Stimulated activated CD8-positive, alpha-beta memory T cell treated with anti-CD3 and anti-CD28 coated beads, Interleukin-15, amount 100 ng/mL, for 24 hours (primary cell): ENCODE measurements around the gene RPRD1A.
"Not testable (repeated sequence)": the region's sequence is repeated elsewhere in the genome, so short reads cannot be mapped to it uniquely, and the experiment has no call there.

Experiments
- DNase-seq: peaks from one replicate; pipeline ENCODE4 v3.0.0-alpha.2; 2020; ENCODE audit warnings: low read depth

The RPRD1A gene, protein sequence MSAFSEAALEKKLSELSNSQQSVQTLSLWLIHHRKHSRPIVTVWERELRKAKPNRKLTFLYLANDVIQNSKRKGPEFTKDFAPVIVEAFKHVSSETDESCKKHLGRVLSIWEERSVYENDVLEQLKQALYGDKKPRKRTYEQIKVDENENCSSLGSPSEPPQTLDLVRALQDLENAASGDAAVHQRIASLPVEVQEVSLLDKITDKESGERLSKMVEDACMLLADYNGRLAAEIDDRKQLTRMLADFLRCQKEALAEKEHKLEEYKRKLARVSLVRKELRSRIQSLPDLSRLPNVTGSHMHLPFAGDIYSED

DNA sequence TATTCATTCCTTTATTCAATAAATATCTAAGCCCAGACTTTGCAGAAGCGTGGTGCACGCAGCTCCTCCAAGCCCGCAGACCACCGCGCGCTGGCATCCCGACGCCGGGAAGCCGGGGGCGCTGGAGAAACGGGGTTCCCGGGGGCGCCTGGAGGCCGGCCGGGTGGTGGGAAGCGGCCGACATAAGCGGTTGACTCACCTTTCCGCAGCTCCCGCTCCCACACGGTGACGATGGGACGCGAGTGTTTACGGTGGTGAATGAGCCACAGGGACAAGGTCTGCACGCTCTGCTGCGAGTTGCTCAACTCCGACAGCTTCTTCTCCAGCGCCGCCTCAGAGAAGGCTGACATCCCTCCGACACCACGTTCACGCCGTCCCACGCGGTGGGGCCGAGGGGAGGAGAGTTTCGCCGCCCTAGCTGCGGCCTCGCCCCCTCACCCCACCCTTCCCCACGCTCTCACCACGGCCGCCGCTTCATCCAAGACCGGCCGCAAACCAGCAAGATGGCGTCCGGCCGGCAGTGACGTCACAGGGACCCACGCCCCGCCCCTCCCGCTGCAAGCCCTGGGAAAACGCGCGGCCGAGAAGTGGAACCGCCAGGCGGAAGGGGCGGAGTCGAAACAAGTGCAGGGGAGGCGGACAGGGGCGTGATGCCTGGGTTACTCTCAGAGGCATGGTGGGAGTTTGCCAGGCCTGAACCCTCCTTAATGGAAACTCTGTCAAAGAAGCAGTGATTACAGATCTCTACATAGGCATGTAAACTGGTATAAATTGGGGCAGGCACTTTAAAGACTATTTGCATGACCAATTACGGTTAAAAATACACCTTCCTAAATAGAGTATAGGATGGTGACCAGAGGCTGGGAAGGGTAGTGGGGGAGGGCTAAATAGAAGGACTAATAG, at the start of gene RPRD1A:
TSS of gene RPRD1A (minus strand) at position 505 of the 903 bp plus-strand sequence. CDS start at position 350, 155 bp downstream.
- DNase-seq = peak; percentile 97

DNA sequence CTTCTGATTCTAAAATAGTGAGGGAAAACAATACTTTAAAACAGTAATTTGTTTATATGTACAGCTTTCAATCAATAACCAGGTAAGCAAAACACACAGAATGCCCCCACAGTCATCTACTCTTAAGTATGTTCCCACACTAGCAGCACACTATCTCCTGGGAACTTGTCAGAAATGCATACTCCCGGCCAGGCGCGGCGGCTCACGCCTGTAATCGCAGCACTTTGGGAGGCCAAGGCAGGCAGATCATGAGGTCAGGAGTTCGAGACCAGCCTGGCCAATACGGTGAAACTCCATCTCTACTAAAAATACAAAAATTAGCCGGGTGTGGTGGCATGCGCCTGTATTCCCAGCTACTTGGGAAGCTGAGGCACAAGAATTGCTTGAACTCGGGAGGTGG, 49.4 kb upstream of the RPRD1A start:
- not testable (repeated sequence) for DNase-seq

DNA sequence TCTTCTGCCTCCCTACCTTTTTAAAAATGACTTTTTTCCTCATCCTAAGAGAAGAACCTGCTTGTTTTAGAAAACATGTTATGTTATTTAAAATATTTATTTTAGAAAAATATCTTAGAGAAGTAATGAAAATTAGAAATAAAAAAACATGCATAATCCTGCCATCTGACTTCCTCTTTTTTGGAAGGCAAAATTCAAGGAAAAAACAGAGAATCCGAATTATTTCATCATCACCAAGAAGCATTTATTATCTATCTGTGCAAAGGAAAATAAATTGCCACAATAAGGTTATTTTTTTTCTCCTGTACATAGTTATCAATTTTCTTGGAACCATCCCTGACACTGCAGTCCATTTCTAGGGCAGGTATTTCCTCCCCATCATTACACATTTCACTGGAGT, 47.4 kb upstream of the RPRD1A start:
- no peak for DNase-seq

DNA sequence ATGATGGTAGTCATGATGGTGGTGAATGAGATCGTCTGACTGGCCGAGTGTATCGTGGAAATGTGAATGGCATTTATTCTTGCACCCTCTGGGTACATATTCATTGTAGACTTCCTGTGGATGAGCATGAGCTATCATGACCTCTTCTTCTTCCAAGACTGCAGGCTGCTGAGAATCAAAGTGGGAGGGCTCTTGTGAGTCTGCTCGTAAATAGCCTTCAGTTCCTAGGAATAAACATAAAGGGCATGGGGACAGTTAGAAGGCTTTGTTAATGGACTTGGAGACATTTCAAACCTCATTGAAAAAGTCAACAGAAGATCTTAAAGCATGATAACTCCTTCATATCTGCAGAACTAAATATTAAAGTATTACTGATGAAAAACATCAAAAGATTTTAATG, 46.9 kb upstream of the RPRD1A start:
- DNase-seq = no peak

DNA sequence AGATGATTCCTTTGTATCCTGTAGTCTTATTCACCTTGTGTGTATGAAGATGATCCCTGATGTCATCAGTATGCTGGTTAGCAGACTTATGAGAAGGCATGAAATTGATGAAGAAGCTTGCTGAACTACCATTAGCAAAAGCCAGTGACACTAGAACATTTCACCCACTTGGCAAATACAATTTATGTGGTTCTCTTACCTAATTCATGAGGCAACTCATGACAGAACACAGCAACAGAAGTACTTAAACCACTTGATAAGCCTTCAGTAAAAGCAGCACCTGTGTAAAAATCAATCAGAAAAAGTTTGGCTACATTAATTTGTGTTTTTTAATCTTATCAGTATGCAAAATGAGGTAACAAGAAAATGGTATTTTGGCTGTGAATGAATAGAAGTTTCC, 44.9 kb upstream of the RPRD1A start:
- DNase-seq = no peak

DNA sequence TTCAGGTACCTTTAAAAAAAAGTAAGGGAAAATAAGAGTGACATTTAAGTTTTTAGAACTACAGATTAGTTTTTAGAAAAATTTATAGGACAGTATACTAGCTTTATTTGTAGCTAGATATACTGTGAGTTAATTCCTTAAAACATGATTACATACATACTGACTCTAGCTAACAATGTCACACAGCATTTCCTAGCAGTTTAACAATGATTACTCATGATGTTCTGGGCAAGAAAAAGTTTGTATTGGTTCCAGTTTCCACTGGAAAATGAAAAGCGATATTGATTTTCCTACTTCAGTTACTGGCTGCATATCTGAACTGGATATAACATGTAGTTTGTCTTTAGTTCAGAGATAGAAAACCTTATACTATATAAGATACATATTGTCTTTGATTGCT, 42.4 kb upstream of the RPRD1A start:
- no peak for DNase-seq

DNA sequence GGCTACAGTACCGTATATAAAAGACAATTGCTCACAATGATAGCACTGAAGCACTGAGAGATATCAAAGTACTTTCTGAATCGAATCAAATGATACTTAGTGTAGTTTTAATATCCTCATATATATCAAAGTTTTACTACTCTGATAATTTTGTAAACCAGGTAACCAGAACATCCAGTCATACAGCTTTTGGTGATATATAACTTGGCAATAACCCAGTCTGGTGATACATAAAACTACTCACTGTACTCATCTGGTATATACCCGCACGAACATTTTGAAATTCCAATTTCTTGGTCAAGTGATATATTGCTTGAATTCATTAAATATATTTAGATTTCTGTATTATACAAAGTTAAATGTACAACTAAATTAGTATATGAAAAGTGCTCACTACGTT, 41.2 kb upstream of the RPRD1A start:
- no peak for DNase-seq

DNA sequence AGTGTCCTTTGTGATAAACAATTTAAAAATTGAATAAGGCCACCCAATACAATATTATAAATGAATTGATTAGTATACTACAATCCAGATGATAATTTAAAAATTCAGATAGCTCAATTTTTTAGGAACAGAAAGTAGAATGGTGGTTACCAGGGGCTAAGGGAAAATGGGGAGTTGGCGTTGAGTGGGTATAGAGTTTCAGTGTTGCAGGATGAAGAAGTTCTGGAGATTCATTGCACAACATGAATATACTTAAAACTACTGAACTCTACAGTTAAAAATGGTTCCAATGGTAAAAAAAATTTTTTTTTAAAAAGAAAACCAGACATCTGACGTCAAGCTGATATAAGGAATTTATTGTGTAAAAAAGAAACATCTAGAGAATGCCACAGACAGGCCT, 40.8 kb upstream of the RPRD1A start:
- no peak for DNase-seq

DNA sequence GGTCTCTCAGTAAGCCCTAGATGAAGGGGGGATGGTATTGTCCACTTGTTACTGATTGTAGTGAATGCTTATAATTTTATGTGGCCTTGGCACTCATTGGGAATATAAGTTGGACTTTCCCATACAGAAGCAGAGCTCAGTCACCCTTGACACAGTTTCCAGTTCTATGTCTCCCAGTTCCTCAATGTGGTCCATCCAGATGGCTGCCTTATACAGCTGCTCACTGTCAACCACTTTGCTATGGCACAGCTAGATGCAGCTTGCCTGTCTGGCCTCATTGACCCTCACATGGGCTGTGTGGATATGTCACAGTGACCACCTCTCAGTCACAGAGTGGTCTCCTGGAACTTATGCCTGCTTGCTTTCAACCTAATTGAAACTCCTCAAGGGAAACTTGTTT, 40.1 kb upstream of the RPRD1A start:
- DNase-seq = no peak

DNA sequence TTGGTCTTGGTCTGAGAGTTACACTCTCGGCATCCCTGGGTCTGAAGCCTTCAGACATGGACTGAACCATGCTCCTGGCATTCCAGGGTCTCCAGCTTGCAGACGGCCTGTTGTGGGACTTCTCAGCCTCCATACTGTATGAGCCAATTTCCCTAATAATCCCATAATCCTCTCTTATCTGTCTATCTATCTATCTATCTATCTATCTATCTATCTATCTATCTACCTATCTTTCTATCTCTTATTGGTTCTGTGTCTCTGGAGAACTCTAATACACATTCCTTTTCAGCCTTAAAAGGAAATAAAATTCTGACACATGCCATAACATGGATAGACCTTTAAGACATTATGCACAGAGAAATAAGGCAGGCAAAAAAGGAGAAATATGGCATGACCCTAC, 37.4 kb upstream of the RPRD1A start:
- DNase-seq = no peak

DNA sequence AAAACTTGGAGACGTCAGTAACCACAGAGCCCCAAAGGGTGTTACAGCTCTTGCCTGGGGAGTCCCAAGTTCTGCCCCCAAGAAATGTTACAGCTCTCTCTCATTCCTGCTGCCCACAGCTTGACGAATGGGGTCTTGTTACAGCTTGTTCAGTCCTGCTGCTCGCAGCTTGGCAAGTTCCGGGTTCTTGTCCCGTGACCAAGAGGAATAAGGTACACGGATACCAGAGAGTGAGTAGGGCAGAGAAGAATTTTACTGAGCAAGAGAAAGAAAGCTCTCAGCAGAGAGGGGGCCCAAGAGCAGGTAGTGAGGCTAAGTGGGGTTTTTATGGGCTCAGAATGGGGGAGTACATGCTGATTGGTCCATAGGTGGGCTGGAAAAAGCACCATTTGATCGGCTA, 34.6 kb upstream of the RPRD1A start:
- DNase-seq = no peak

DNA sequence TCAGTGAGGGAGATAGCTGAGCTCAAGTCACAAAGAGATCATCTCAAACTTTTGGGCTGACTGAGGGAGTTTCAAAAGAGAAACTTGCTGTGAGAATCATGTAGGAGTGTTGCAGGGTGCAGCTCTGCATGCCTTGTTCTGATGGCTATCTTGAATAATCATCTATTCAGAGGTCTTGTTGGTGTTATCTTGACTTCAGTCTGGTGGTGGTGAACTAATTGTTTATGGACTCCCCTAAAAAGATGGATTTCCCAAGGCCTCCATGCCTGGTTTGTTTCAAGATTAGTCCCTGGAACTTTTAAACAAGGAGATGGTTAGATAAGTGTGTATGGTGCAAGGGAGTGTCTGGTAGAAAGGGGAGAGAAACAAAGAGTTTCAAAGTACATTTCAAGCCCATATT, 32.0 kb upstream of the RPRD1A start:
- DNase-seq = no peak

DNA sequence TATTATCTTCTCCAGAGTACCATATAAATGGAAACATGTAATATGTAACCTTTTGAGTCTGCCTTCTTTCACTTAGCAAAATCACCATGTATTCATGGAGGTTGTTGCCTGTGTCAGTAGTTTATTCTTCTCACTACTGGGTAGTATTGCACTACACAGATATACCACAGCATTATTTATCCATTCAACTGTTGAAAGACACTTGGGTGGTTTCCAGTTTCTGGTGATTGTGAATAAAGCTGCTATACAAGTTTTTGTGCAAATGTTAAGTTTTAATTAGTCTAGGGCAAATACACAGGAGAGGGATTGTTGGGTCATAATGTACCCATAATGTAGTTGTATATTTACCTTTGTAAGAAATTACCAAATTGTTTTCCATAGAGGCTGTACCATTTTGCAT, 29.6 kb upstream of the RPRD1A start:
- DNase-seq = no peak

DNA sequence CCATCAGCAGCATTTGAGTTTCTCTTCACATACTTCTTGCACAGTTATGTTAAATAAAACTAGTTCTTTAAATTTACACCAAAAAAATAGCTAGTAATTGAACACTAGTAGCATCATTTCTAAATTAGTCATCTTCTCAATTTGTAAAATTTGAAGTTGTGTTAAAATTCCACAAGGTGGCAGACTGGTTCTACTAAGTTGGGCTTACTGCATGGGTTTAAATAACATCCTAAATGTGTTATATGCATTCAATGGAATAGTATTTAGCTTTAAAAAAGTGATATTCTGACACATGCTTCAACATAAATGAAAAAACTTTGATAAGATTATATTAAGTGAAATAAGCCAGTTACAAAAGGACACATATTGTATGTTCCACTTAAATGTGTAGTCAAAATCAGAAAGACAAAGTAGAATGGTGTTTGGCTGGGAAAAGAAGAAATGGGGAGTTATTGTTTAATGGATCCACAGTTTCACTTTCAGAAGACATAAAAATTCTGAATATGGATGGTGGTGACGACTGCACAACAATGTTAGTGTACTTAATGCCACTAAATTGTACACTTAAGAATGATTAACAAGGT, 28.7 kb upstream of the RPRD1A start:
- DNase-seq = no peak

DNA sequence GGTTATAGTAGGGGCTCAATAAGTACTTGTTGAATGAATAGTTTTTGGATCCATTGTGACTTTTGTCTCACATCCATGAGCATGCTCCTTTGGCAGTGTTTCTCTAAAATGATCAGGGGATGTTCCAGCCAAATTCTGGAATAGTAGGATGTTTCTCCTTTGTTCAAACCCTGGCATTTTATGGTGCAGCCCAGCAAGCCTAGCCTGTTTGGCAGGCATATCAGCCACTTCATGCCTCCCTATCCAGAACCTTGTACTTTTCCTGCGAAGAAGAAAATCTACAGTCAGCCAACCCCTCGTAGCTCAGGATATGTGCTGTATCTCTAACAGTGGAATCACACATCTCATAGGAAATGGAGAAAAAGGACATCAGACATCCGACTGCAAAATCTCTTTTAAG, 27.1 kb upstream of the RPRD1A start:
- DNase-seq = no peak

DNA sequence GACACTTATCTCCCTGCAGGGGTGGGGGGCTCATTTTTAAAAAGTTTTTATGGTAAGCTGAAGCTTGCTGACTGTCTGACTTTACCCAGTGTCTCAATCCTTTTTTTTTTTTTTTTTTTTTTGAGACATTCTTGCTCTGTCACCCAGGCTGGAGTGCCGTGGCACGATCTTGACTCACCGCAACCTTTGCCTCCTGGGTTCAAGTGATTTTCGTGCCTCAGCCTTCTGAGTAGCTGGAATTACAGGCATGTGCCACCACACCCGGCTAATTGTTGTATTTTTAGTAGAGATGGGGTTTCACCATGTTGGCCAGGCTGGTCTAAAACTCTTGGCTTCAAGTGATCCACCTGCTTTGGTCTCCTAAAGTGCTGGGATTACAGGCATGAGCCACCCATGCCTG, 24.8 kb upstream of the RPRD1A start:
- not testable (repeated sequence) for DNase-seq

DNA sequence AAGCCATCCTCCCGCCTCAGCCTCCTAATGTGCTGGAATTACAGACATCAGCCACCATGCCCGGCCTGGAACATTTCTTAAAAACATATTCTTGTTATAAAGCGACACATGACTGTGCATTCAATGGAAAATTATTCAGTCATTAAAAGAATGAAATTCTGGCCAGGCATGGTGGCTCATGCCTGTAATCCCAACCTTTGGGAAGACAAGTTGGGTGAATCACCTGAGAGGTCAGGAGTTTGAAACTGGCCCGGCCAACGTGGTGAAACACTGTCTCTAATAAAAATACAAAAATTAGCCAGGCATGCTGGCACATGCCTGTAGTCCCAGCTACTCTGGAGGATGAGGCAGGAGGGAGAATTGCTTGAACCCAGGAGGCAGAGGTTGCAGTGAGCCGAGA, 21.6 kb upstream of the RPRD1A start:
- no peak for DNase-seq

DNA sequence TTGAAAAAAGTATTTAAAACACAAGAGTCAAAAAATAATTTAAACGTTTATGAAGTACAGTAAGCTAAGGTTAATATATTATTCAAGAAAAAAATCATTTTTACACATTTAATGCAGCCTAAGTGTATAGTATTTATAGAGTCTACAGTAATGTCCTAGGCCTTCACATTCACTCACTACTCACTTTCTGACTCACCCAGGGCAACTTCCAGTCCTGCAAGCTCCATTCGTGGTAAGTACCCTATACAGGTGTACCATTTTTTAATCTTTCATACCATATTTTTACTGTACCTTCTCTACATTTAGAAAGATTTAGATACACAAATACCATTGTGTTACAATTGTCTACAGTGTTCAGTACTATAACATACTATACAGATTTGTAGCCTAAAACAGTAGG, 20.9 kb upstream of the RPRD1A start:
- no peak for DNase-seq

DNA sequence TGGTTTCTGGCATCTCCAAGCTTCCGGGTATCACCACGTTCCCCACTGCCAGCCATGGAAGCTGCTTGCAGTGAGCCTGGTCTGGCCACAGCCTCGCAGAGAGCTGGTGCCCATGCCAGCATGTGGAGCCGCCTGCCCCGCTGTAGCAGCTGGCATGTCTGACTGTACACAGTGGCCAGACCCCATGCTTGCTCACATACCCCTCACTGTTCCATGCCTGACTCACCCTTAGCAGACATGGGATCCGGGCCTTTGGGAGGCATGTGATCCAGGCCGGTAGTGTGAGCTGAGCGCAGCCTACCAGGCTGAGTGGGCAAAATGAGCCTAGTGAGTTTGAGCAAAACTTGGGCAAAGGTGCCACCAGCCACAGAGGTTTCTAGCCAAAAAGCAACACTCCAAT, 18.8 kb upstream of the RPRD1A start:
- DNase-seq = no peak

DNA sequence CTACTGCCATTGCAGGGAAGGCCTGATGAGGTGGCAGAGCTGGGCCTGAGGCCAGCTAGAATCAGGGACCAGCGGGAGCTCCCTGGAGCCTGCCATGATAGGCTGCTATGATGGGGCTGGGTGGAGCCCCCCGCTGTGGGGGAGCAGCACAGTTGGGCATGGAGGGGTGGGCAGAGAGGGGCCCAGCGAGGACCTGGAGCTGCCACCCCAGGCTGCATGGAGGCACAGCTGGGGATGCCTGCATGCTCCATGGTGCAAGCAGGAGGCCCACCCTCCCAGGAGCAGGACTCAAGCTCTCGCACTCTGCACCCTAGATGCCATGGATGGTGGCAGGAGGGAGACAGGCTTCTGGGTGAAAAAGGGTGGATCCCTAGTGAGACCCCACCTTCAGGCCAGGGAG, 17.8 kb upstream of the RPRD1A start:
- DNase-seq = no peak

DNA sequence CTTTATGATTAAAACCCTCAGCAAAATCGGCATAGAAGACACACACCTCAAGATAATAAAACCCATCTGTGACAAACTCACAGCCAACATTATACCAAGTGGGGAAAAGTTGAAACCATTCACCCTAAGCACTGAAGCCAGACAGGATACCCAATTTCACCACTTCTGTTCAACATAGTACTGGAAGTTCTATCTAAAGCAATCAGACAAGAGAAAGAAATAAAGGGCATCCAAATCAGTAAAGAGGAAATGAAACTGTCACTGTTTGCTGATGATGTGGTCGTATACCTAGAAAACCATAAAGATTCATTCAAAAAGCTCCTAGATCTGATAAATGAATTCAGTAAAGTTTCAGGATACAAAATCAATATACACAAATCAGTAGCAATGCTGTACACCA, 16.4 kb upstream of the RPRD1A start:
- no peak for DNase-seq

DNA sequence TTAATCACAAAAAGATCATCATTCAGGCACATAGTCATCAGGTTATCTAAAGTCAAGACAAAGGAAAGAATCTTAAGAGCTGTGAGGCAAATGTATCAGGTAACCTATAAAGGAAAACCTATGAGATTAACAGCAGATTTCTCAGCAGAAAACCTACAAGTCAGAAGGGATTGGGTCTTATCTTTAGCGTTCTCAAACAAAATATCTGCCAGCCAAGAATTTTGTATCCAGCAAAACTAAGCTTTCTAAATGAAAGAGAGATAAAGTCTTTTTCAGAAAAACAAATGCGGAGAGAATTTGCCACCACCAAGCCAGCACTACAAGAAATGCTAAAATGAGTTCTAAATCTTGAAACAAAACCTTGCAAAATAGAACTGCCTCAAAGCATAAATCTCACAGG, 13.8 kb upstream of the RPRD1A start:
- not testable (repeated sequence) for DNase-seq
